ENCODE data around the gene PADI3. TPM values are rescaled to one million over a fixed set of nuclear protein-coding genes. Genes with fewer than 3 reads are reported as not detected.

PADI3 gene
- total RNA-seq, 2 donors from 2014 or later = not detected

GRCh38 chr1:17273096-17273495, 24.2 kb downstream of the PADI3 start:
- Mint-ChIP-seq H3K27me3 (ENCODE audit: low read depth) (peaks cover 7% of the 10 kb centered on the region), H3K4me1 (ENCODE audit: low read depth) (no peaks in the 10 kb centered on the region), H3K27ac (no peak overlapping the region), H3K4me3 (no peak overlapping the region), H3K36me3 (ENCODE audit: insufficient read depth in 2 of 2) (no peaks in the 10 kb centered on the region), H3K9me3 (no peaks in the 10 kb centered on the region)
- no peak for DNase-seq
- ATAC-seq (replicated peaks in 1 of 2) = no peak

GRCh38 chr1:17274186-17275170, 25.6 kb downstream of the PADI3 start:
- Mint-ChIP-seq H3K27me3 (ENCODE audit: low read depth) (peaks cover 7% of the 10 kb centered on the region), H3K4me3 (no peak overlapping the region), H3K4me1 (ENCODE audit: low read depth) (no peaks in the 10 kb centered on the region), H3K36me3 (ENCODE audit: insufficient read depth in 2 of 2) (no peaks in the 10 kb centered on the region), H3K9me3 (no peaks in the 10 kb centered on the region), H3K27ac (no peak overlapping the region)
- peak in 1 of 2 donors; percentile 26 for ATAC-seq (replicated peaks in 1 of 2)
- peak; percentile 36 to 52 for DNase-seq

GRCh38 chr1:17276568-17276967, 27.7 kb downstream of the PADI3 start:
- Mint-ChIP-seq H3K36me3 (ENCODE audit: insufficient read depth in 2 of 2) (no peaks in the 10 kb centered on the region), H3K27ac (no peak overlapping the region), H3K27me3 (ENCODE audit: low read depth) (peaks cover 7% of the 10 kb centered on the region), H3K4me3 (no peak overlapping the region), H3K9me3 (no peaks in the 10 kb centered on the region), H3K4me1 (ENCODE audit: low read depth) (no peaks in the 10 kb centered on the region)
- ATAC-seq (replicated peaks in 1 of 2) (no peak), DNase-seq (no peak)

DNA sequence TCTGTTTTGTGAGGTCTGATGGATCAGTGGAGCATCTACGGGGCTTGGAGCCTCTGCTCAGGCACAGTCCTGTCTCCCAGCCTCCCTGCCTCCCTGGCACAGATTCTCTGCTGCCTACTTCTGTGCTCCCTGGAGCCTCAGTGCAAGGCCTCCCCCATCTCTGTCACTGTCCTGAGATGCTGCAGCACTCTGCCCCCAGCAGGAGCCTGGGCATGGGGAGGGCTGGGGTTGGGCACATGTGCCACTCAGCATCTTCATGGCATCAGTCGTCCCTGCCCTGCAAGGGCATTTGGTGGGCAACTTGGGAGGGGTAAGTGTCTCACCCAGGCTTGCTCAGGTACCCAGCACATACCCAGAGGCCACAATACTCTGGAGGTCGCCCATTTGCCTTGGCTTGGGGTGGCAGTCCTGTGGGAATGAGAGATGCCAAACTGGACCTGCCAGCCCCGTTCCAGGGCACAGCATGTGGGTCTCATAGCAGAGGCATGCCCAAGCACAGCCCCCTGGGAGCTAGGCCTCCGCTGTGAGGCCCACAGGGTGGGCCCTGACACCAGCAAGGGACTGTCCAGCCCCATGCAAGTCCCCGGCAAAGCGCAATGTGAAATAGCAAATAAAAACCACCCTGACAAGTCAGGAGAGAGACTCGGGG, 28.7 kb downstream of the PADI3 start:
- H3K4me1 Mint-ChIP-seq (ENCODE audit: low read depth) = no peaks in the 10 kb centered on the region
- no peaks in the 10 kb centered on the region for H3K9me3 Mint-ChIP-seq
- H3K27ac Mint-ChIP-seq = no peak overlapping the region
- H3K36me3 Mint-ChIP-seq (ENCODE audit: insufficient read depth in 2 of 2) = no peaks in the 10 kb centered on the region
- DNase-seq = no peak
- H3K27me3 Mint-ChIP-seq (ENCODE audit: low read depth) = peaks cover 17% of the 10 kb centered on the region
- H3K4me3 Mint-ChIP-seq = no peak overlapping the region
- ATAC-seq (replicated peaks in 1 of 2) = no peak

DNA sequence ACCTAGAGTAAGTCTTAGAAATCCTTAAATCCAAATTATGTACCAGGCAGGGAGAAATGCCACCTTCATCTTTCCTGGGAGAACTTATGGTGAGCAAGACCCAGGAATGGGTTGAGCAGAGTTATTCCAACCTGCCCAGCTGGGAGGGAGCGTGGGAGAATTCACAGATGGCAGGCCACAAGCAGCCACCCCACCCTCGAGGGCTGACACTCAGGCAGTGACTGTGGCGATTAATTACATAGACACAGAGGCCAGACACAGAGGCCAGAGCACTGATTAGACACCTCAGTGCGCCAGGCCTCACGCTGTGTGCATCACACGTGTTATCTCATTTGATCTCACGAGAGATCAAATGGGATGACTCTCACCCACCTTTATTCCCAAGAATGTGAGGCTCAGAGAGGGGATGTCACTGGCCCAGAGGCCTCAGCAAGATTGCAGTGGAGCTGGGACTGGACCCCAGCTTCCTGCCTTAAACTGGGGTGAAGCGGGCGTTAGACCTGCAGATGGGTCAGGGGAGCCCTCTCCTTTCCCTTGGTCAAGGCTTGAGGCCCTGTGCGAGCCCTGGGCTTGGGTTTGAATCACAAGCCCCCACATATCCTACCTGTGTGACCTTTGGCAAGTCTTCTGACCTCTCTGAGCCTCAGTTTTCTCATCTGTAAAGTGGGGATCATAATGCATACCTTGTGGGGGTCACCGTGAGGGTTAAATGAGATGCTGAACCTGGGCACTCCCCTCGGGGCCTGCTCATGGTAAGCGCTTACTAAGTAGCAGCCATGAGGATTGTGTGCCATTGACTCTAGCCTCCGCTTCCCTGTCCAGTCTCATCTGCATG, 30.3 kb downstream of the PADI3 start:
- Mint-ChIP-seq H3K9me3 (no peaks in the 10 kb centered on the region), H3K36me3 (ENCODE audit: insufficient read depth in 2 of 2) (no peaks in the 10 kb centered on the region), H3K27me3 (ENCODE audit: low read depth) (peaks cover 17% of the 10 kb centered on the region), H3K4me3 (no peak overlapping the region), H3K27ac (no peak overlapping the region), H3K4me1 (ENCODE audit: low read depth) (no peaks in the 10 kb centered on the region)
- no peak for DNase-seq
- ATAC-seq (replicated peaks in 1 of 2) = no peak

GRCh38 chr1:17280436-17280835, 31.5 kb downstream of the PADI3 start:
- Mint-ChIP-seq H3K27me3 (ENCODE audit: low read depth) (peaks cover 16% of the 10 kb centered on the region), H3K36me3 (ENCODE audit: insufficient read depth in 2 of 2) (no peaks in the 10 kb centered on the region), H3K9me3 (no peaks in the 10 kb centered on the region), H3K4me1 (ENCODE audit: low read depth) (no peaks in the 10 kb centered on the region), H3K27ac (no peak overlapping the region), H3K4me3 (no peak overlapping the region)
- DNase-seq (no peak), ATAC-seq (replicated peaks in 1 of 2) (no peak)

GRCh38 chr1:17280894-17281293, 32.0 kb downstream of the PADI3 start:
- Mint-ChIP-seq H3K9me3 (no peaks in the 10 kb centered on the region), H3K4me3 (no peak overlapping the region), H3K27ac (no peak overlapping the region), H3K27me3 (ENCODE audit: low read depth) (peaks cover 11% of the 10 kb centered on the region), H3K4me1 (ENCODE audit: low read depth) (no peaks in the 10 kb centered on the region), H3K36me3 (ENCODE audit: insufficient read depth in 2 of 2) (no peaks in the 10 kb centered on the region)
- DNase-seq = no peak
- no peak for ATAC-seq (replicated peaks in 1 of 2)

- no peak for ATAC-seq (replicated peaks in 1 of 2)
- no peaks in the 10 kb centered on the region for H3K4me1 Mint-ChIP-seq (ENCODE audit: low read depth)
- no peak overlapping the region for H3K4me3 Mint-ChIP-seq
- DNase-seq = no peak
- peaks cover 9% of the 10 kb centered on the region for H3K27me3 Mint-ChIP-seq (ENCODE audit: low read depth)
- no peaks in the 10 kb centered on the region for H3K9me3 Mint-ChIP-seq
- no peaks in the 10 kb centered on the region for H3K36me3 Mint-ChIP-seq (ENCODE audit: insufficient read depth in 2 of 2)
- H3K27ac Mint-ChIP-seq = no peak overlapping the region
Measured at GRCh38 chr1:17281775-17282181, 32.9 kb downstream of the PADI3 start.

DNA sequence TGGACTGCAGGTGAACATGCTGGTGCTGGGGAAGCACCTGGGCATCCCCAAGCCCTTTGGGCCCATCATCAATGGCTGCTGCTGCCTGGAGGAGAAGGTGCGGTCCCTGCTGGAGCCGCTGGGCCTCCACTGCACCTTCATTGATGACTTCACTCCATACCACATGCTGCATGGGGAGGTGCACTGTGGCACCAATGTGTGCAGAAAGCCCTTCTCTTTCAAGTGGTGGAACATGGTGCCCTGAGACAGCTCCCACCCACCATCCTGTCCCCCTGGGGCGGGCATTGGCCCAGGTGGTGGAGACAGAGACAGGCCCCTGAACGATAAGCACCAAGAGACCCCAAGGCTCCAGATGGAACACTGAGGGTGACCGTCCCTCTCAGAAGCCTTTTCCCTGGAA, 33.9 kb downstream of the PADI3 start:
- Mint-ChIP-seq H3K27me3 (ENCODE audit: low read depth) (peaks cover 9% of the 10 kb centered on the region), H3K27ac (no peak overlapping the region), H3K4me1 (ENCODE audit: low read depth) (no peaks in the 10 kb centered on the region), H3K9me3 (no peaks in the 10 kb centered on the region), H3K4me3 (no peak overlapping the region), H3K36me3 (ENCODE audit: insufficient read depth in 2 of 2) (no peaks in the 10 kb centered on the region)
- DNase-seq (no peak), ATAC-seq (replicated peaks in 1 of 2) (no peak)

GRCh38 chr1:17286646-17287045, 37.7 kb downstream of the PADI3 start:
- no peak for DNase-seq
- no peak overlapping the region for H3K4me3 Mint-ChIP-seq
- H3K36me3 Mint-ChIP-seq (ENCODE audit: insufficient read depth in 2 of 2) = no peaks in the 10 kb centered on the region
- H3K4me1 Mint-ChIP-seq (ENCODE audit: low read depth) = no peaks in the 10 kb centered on the region
- no peaks in the 10 kb centered on the region for H3K9me3 Mint-ChIP-seq
- H3K27ac Mint-ChIP-seq = no peak overlapping the region
- H3K27me3 Mint-ChIP-seq (ENCODE audit: low read depth) = peaks cover 16% of the 10 kb centered on the region
- no peak for ATAC-seq (replicated peaks in 1 of 2)

- Mint-ChIP-seq H3K36me3 (ENCODE audit: insufficient read depth in 2 of 2) (no peaks in the 10 kb centered on the region), H3K27me3 (ENCODE audit: low read depth) (peaks cover 10% of the 10 kb centered on the region), H3K9me3 (no peaks in the 10 kb centered on the region), H3K27ac (no peak overlapping the region), H3K4me1 (ENCODE audit: low read depth) (no peaks in the 10 kb centered on the region), H3K4me3 (no peak overlapping the region)
- ATAC-seq (replicated peaks in 1 of 2) (no peak), DNase-seq (no peak)
Measured at GRCh38 chr1:17287130-17287776, 38.4 kb downstream of the PADI3 start.

DNA sequence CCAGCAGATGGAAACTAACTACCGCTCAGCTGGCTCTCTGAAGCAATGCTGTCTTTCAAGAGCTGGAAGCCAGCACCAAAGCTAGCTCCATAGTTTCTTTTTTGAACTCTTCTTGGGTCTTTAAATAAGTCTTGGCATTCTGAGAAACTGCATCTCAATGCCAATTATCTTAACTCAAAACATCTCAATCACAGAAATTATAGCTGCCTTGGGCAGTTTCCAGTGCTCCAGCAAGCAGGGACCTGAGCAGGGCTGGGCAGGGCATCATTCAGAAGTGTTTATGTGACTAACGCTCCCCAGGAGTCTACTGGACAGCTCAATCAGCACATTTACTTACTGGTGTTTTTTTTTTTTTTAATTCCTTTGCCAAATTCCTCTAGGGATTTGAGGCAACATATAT, 40.8 kb downstream of the PADI3 start:
- H3K36me3 Mint-ChIP-seq (ENCODE audit: insufficient read depth in 2 of 2) = no peaks in the 10 kb centered on the region
- H3K27me3 Mint-ChIP-seq (ENCODE audit: low read depth) = peaks cover 20% of the 10 kb centered on the region
- H3K4me3 Mint-ChIP-seq = no peak overlapping the region
- H3K4me1 Mint-ChIP-seq (ENCODE audit: low read depth) = no peaks in the 10 kb centered on the region
- no peak overlapping the region for H3K27ac Mint-ChIP-seq
- H3K9me3 Mint-ChIP-seq = no peaks in the 10 kb centered on the region
- DNase-seq (no peak), ATAC-seq (replicated peaks in 1 of 2) (no peak)

All from activated T-cell treated with anti-CD3 and anti-CD28 coated beads, Interleukin-2, amount 50 U/mL, for 72 hours (primary cell).